GM12892 (cell line): ENCODE results near the gene LAMA3.

Source experiments
- DNase-seq: peaks from one replicate; pipeline ENCODE4 v3.0.0; 2011; ENCODE audit not compliant: insufficient read length
- FAIRE-seq: peaks from 2 replicates; lab custom pipeline; 2011; peaks lifted over from hg19 to GRCh38; lab: Jason Lieb, UNC
- POLR2A ChIP-seq: IDR thresholded peaks from 2 replicates; pipeline ENCODE4 v1.6.1; 2011; ENCODE audit warnings: low read depth, low read length, control low read depth
- POLR2AphosphoS5 ChIP-seq: IDR thresholded peaks from 2 replicates; pipeline ENCODE4 v1.6.1; 2011; ENCODE audit warnings: low read depth, low read length, control low read depth
- TAF1 ChIP-seq: IDR thresholded peaks from 2 replicates; pipeline ENCODE4 v1.6.1; 2011; ENCODE audit warnings: low read depth, mild to moderate bottlenecking, control low read depth, low read length, borderline replicate concordance

The LAMA3 gene

DNA sequence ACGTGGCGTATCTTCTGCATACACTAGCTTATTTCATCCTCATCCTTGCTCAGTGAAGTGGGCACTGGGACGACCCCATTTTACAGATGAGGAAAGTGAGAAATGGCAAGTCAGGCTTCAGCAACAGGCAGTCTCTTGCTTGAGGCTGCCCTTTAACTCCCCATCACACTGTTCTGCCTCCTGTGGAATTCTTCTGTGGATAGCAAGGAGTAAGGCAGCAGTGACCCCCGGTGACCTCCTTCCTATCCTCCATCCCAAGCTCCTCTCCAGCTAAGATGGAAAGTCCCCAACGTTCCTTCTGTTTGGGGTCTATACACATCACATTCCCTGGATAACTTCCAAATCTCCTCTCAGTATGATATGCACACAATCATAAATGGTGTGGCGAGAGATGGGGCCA, 37.0 kb upstream of the LAMA3 start:
- TF ChIP-seq TAF1: no peak
- TF ChIP-seq POLR2AphosphoS5: no peak
- no peak for TF ChIP-seq POLR2A
- DNase-seq (no peak), FAIRE-seq (no peak)

DNA sequence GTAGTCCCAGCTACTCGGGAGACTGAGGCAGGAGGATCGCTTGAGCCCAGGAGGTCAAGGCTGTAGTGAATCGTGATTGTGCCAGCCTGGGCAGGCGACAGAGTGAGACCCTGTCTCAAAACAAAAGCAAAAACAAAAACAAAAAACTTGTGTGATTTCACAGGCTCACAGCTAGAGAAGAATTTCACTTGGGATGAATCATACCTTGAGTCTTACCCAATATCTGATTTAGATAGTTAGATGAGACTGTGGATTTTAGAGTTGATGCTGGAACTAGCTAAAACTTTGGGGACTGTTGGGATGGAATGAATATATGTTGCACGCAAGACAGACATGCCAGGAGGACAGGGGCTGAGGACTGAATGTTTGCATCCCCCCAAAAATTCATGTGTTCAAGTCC, 31.0 kb upstream of the LAMA3 start:
- TF ChIP-seq TAF1 (no peak), POLR2AphosphoS5 (no peak), POLR2A (no peak)
- DNase-seq (no peak), FAIRE-seq (no peak)

DNA sequence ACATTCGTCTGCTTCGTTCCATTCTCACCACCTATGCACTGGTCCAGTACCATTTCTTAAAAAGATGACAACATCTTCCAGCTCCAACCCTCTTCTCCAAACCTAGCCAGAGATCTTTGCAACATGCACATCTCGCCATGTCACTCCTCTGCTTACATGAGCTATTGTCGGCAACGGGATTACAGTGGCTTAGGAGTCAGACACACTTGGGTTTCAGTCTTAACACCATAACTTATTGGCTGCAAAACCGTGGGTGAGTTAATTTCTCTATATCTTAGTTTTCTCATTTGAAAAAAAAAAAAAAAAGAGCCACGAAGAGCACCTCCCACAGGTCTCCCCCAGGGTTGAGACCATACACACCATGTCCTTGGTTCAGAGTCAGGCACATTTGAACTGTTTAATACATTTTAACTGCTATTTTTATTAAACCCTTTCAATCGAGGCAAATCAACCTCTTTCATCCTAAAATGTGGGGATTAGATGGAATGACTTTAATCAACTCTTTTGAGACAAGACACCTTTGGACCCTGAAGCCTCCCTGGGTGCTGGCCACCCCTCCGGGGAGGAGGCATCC, 27.4 kb upstream of the LAMA3 start:
- no peak for FAIRE-seq
- no peak for DNase-seq
- TF ChIP-seq POLR2AphosphoS5: no peak
- no peak for TF ChIP-seq TAF1
- no peak for TF ChIP-seq POLR2A

DNA sequence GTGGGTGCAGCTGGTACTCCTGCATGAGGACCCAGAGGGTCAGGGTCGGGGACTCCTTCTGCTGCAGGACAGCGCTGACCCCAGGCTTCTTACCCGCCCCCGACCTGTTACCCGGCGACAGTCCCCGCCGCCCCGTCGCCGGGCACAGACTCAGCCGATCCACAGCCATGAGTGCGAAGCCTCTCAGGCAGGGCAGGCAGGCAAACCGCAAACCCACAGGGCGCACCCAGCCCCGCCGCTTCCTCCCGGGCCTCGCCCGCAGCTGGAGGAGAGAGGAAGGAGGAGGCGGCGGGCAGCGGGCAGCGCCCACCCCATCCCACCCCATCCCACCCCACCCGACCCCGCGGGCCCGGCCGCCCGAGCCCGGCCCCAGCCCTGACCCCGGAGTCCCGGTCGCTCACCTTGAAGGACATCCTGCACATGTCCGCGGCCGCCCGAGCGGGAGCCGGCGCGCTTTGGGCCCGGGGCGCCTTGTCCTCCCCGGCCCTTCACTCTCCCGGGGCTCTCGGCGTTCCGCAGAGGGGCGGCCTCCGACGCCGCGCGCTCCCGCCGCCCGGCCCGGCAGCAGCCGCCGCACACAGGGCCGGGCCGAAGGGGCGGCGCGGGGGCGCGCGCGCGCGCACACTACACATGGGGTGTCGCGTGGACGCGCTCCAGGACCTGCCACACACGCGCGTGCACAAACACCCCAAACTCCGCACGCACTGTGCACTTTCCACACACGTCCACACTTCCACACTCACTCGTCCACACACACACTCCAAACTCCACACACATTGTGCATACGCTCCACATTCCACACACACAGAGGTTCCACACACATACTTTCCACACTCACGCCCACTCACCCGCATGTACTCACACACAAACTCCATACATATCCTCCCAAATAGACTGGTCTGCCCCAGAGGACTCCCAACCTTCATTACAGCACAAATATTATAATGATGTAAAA, 26.7 kb upstream of the LAMA3 start, which contains the start of gene ANKRD29:
Gene ANKRD29, minus strand, starts transcription at position 603 of the 955 bp plus-strand sequence. Its CDS starts 181 bp downstream, at position 422.
- DNase-seq (peak; percentile 34), FAIRE-seq (no peak)
- TF ChIP-seq POLR2AphosphoS5 (no peak), POLR2A (no peak), TAF1 (no peak)

DNA sequence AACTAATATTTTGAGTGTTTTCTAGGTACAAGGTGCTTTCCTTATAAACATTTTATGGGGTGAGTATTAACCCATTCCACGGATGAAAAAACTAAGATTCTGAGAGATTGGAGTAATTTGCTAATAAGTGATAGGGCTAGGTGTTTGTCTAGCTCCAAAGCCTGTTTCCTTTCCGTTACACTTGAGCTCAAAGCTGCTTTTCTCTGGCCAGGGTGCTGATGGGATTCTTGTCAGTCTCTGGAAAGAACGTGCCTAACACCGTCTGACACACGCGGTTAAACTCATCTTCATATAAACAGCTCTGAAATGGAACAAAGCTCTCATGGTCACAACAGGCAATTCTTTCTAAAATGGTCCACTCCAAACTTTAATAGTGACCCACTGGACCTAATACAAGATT, 24.6 kb upstream of the LAMA3 start:
- no peak for TF ChIP-seq TAF1
- no peak for TF ChIP-seq POLR2AphosphoS5
- TF ChIP-seq POLR2A: no peak
- no peak for FAIRE-seq
- DNase-seq: no peak

DNA sequence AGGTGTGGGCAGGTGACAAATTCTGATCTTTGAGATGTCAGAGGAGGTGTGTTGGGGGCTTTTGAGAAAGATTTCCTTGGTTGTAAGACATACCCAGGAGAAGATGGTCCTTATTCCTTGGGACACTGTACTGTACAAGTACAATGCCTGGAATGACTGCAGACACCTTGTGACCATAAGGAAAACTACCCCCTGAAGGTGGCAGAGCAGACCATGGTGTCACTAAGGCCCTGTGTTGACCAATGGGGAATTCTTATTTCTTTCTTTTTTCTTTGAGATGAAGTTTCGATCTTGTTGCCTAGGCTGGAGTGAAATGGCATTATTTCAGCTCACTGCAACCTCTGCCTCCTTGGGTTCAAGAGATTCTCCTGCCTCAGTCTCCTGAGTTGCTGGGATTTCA, 22.1 kb upstream of the LAMA3 start:
- DNase-seq (no peak), FAIRE-seq (no peak)
- TF ChIP-seq POLR2A (no peak), TAF1 (no peak), POLR2AphosphoS5 (no peak)

DNA sequence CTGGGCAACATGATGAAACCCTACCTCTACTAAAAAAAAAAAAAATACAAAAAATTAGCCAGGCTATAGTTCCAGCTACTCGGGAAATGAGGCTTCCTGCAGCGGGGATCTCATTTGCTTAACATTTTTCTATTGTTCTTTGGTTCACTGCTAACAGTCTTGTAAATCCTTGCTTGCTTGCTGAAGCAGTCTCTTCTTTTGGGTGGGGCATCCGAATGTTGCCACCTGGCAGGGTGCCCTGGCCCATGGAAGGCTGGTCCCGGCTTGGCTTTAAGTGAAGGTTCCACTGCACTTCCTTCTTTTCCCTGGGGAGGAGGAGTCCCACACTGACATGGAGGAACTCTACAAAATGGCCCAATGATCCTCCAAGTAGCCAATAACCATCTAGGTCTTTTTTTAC, 20.5 kb upstream of the LAMA3 start:
- no peak for TF ChIP-seq POLR2A
- no peak for TF ChIP-seq POLR2AphosphoS5
- no peak for TF ChIP-seq TAF1
- FAIRE-seq (no peak), DNase-seq (no peak)

DNA sequence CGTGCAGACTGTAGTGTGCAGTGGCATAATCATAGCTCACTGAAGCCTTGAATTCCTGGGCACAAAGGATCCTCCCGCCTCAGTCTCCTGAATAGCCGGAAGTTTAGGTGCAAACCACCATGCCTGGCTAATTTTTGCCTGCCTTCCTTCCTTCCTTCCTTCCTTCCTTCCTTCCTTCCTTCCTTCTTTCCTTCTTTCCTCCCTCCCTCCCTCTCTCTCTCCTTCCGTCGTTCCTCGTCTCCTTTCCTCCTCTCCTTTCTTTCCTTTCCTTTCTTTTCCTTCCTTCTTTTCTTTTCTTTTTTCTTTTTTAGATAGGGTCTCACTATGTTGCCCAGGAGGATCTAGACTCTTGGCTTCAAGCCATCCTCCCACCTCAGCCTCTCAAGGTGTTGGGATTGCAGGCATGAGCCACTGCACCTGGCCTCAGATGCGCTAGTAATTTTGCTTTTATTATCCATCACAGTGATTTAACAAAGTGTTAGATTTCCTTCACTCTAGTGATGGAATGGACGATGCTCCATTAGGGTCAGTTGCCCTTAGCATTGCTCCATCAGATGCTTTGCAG, 20.0 kb upstream of the LAMA3 start:
- FAIRE-seq (no peak), DNase-seq (no peak)
- TF ChIP-seq TAF1 (no peak), POLR2AphosphoS5 (no peak), POLR2A (no peak)

DNA sequence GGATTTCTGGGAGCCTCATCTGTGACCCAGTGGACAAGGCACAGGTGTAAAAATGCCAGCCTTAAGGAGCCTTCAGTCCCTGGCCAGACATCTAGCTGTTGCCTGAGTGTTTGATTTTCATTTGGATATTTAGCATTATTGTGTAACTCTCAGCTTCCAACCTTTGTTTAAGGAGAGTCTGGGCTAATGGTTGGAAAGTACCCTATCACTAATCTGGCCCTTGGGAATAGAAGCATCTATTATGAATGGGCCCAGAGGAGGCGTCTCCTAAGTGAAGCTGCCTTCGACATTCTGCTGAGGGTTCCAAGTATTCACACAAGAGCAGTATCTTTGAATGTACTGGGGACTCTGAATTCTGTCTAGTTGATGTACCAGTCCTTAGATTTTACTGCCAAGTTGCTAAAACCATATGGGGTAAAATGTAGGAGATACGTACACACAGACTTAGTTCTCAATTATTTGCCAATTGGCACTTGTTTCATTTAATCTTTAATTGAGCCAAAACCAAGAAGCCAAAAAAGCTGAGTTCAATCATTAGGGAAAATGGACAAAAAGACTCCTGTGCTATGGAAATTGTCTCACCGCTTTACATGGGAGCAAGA, 19.3 kb upstream of the LAMA3 start:
- FAIRE-seq: no peak
- no peak for TF ChIP-seq POLR2AphosphoS5
- TF ChIP-seq TAF1: no peak
- DNase-seq: no peak

DNA sequence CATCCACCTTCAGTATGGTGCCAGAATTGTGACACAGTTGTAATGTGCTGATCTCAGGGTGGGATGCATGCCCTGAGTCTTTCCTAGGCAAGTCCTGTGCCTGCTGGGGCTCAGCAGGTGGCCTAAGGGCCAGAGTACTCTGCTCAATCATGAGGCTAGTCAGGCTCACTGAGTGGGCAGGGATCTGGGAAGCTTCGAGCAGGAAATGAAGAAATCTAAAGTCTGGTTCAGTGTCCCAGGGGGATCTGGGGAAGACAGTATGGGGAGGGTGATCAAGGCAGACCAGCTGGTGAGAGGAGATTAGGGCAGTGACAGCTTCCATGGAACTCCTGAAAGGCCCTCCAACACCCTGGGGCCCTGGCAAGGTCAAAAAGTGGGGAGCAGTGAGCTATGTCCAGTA, 17.7 kb upstream of the LAMA3 start:
- no peak for FAIRE-seq
- DNase-seq: no peak

DNA sequence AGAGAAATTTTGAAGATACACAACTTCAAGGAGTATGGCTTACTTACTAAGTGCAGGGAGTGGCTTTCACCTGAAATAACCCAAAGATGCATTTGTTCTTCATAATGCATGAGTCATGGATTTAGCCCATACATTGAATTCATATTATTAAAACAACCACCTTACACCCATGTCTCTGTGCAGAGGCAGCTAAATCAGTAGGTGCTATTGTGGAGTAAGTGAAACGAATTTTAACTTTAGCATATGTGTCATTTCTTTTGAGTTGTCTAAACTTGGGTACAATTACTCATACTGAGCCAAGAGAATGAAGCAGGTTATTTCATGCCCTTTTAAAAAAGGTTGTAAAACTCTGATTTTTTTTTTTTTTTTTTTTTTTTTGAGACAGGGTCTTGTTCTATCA, 15.5 kb upstream of the LAMA3 start:
- TF ChIP-seq POLR2A: no peak
- no peak for TF ChIP-seq TAF1
- TF ChIP-seq POLR2AphosphoS5: no peak
- FAIRE-seq (no peak), DNase-seq (no peak)

More for the DNA sequence above, 17.7 kb upstream of the LAMA3 start:
- TF ChIP-seq POLR2AphosphoS5 (no peak), TAF1 (no peak), POLR2A (no peak)
